MM.1S (cell line): ENCODE measurements around the gene DDIT4L.

Source experiments
- CTCF ChIP-seq: fragments of 300-600 bp; sonication (generic); IDR thresholded peaks from 2 replicates; pipeline ENCODE4 v1.5.1; 2016; ENCODE audit warnings: antibody characterized with exemption, low read length, mixed read lengths
- EZH2 ChIP-seq: fragments of 300-600 bp; sonication (generic); optimal IDR thresholded peaks from 2 replicates; pipeline ENCODE3; 2017; ENCODE audit warnings: low read depth, mild to moderate bottlenecking, antibody characterized with exemption, low read length, mixed read lengths

- TF ChIP-seq CTCF (no peak), EZH2 (no peak)
Observed at GRCh38 chr4:100147684-100148083, 42.6 kb downstream of the DDIT4L start.
